ENCODE results near the gene NKD1. TPM values are rescaled to one million over a fixed set of nuclear protein-coding genes. Genes with fewer than 3 reads are reported as not detected.

NKD1 gene
- total and polyA plus RNA-seq, 9 donors = 2.5 to 72.1 (median 12.7) TPM

GRCh38 chr16:50636753-50637374 lies 88.7 kb downstream of the NKD1 start:
- Histone ChIP-seq H3K4me1 (ENCODE audit: insufficient read depth) (no peaks in the 10 kb centered on the region), H3K27ac (no peak overlapping the region), H3K4me3 (no peak overlapping the region), H3K9me3 (no peaks in the 10 kb centered on the region), H3K36me3 (no peaks in the 10 kb centered on the region), H3K27me3 (no peaks in the 10 kb centered on the region)
- TF ChIP-seq CTCF (IDR thresholded peaks at IDR 0.05) = no peak
- intact Hi-C loops (cut with DNase I) = loop anchor here in 2 of 4 donors (10.0 kb wide), 2 partner anchors 262 to 272 kb away; partner anchors contain the start of gene BRD7 (in 1 of the 2)
- DNase-seq = no peak
- 90 to 93% (median 93%) methylated on average over 10 of the region's 10 CpGs for WGBS, 3 donors

GRCh38 chr16:50637716-50638602 lies 89.8 kb downstream of the NKD1 start:
- Histone ChIP-seq H3K27me3 (no peaks in the 10 kb centered on the region), H3K4me1 (ENCODE audit: insufficient read depth) (no peaks in the 10 kb centered on the region), H3K27ac (no peak overlapping the region), H3K36me3 (no peaks in the 10 kb centered on the region), H3K9me3 (no peaks in the 10 kb centered on the region), H3K4me3 (no peak overlapping the region)
- intact Hi-C loops (cut with DNase I) = loop anchor here in 2 of 4 donors (10.0 kb wide), 2 partner anchors 263 to 273 kb away; partner anchors contain the start of gene BRD7 (in 1 of the 2)
- TF ChIP-seq CTCF (IDR thresholded peaks at IDR 0.05) (no peak), EP300 (IDR thresholded peaks at IDR 0.05) (no peak), POLR2A (IDR thresholded peaks at IDR 0.05) (no peak)
- DNase-seq = no peak
- 80 to 89% (median 86%) methylated on average over 13 of the region's 13 CpGs for WGBS, 3 donors

GRCh38 chr16:50638816-50639670 lies 90.8 kb downstream of the NKD1 start:
- Histone ChIP-seq H3K36me3 (no peaks in the 10 kb centered on the region), H3K9me3 (no peaks in the 10 kb centered on the region), H3K27me3 (no peaks in the 10 kb centered on the region), H3K4me1 (ENCODE audit: insufficient read depth) (no peaks in the 10 kb centered on the region), H3K27ac (no peak overlapping the region), H3K4me3 (no peak overlapping the region)
- 83 to 91% (median 87%) methylated on average over 8 of the region's 8 CpGs for WGBS, 3 donors
- intact Hi-C loops (cut with DNase I) = loop anchor here in 2 of 4 donors (10.0 kb wide), 2 partner anchors 264 to 274 kb away; partner anchors contain the start of gene BRD7 (in 1 of the 2)
- no peak for TF ChIP-seq POLR2A (IDR thresholded peaks at IDR 0.05)
- no peak for TF ChIP-seq EP300 (IDR thresholded peaks at IDR 0.05)
- DNase-seq = no peak

- TF ChIP-seq EP300 (IDR thresholded peaks at IDR 0.05) = no peak
- TF ChIP-seq POLR2A (IDR thresholded peaks at IDR 0.05) = no peak
- no peak for TF ChIP-seq CTCF (IDR thresholded peaks at IDR 0.05)
- H3K4me3 ChIP-seq = no peak overlapping the region
- intact Hi-C loops (cut with DNase I) = no loop called here
- no peaks in the 10 kb centered on the region for H3K27me3 ChIP-seq
- 51 to 67% (median 65%) methylated on average over 1 of the region's 1 CpG for WGBS, 3 donors
- H3K9me3 ChIP-seq = no peaks in the 10 kb centered on the region
- no peak overlapping the region for H3K27ac ChIP-seq
- H3K4me1 ChIP-seq (ENCODE audit: insufficient read depth) = no peaks in the 10 kb centered on the region
- DNase-seq = no peak
- H3K36me3 ChIP-seq = no peaks in the 10 kb centered on the region
Measured at GRCh38 chr16:50640391-50640790, 92.2 kb downstream of the NKD1 start.
